Smooth muscle cell (in vitro differentiated cells): ENCODE results near the gene ACOXL. TPM values are rescaled to one million over a fixed set of nuclear protein-coding genes. Genes with fewer than 3 reads are reported as not detected.

ENCODE experiments used
- DNase-seq: peaks from one replicate; lab custom pipeline; 2025; ENCODE audit not compliant: unreplicated experiment; lab: John Stamatoyannopoulos, UW
- H2AFZ ChIP-seq: fragments of 200-600 bp; sonication (generic); 2 replicates; pipeline ENCODE4 v1.6.0; 2016; ENCODE audit warnings: antibody characterized with exemption, low read depth, mild to moderate bottlenecking
- H3F3A ChIP-seq: fragments of 200-600 bp; sonication (generic); 2 replicates; pipeline ENCODE4 v1.6.0; 2017; ENCODE audit warnings: antibody characterized with exemption, low read depth
- H3K27ac ChIP-seq: fragments of 200-600 bp; sonication (generic); 2 replicates; pipeline ENCODE4 v1.5.1; 2016; ENCODE audit warnings: low read depth, mild to moderate bottlenecking
- H3K27me3 ChIP-seq: fragments of 200-600 bp; sonication (generic); 2 replicates; pipeline ENCODE4 v1.6.1; 2016; ENCODE audit warnings: low read depth, mild to moderate bottlenecking
- H3K36me3 ChIP-seq: fragments of 200-600 bp; sonication (generic); 2 replicates; pipeline ENCODE4 v1.5.1; 2016; ENCODE audit warnings: low read depth
- H3K4me1 ChIP-seq: fragments of 200-600 bp; sonication (generic); 2 replicates; pipeline ENCODE4 v1.5.1; 2016; ENCODE audit warnings: low read depth
- H3K4me2 ChIP-seq: fragments of 200-600 bp; sonication (generic); 2 replicates; pipeline ENCODE4 v1.6.0; 2016; ENCODE audit warnings: mild to moderate bottlenecking
- H3K4me3 ChIP-seq: fragments of 200-600 bp; sonication (generic); 2 replicates; pipeline ENCODE4 v1.5.1; 2016; ENCODE audit warnings: mild to moderate bottlenecking
- H3K79me2 ChIP-seq: fragments of 200-600 bp; sonication (generic); 2 replicates; pipeline ENCODE4 v1.6.0; 2016; ENCODE audit warnings: low read depth, mild to moderate bottlenecking
- H3K9ac ChIP-seq: fragments of 200-600 bp; sonication (generic); 2 replicates; pipeline ENCODE4 v1.6.0; 2016; ENCODE audit warnings: low read depth
- H3K9me3 ChIP-seq: fragments of 200-600 bp; sonication (generic); replicated peaks from 2 replicates; pipeline ENCODE4 v1.5.1; 2016; ENCODE audit warnings: low read depth
- H4K20me1 ChIP-seq: fragments of 200-600 bp; sonication (generic); 2 replicates; pipeline ENCODE4 v1.6.0; 2016; ENCODE audit warnings: low read depth
- WGBS: methylation state at CpG from one replicate; pipeline ENCODE4 v1.1.7; 2016; ENCODE audit warnings: low lambda C conversion rate; 5-methylcytosine and 5-hydroxymethylcytosine counted together
- polyA plus RNA-seq: library from polyadenylated mRNA; unstranded; fragments of >200 nt; fragmentation: Nextera tagmentation; extraction: Ambion mirVana; gene quantifications from 2 replicates; pipeline ENCODE4 v1.2.1, GENCODE V29; 2016
- total RNA-seq: library from RNA; depleted of rRNA; stranded (reverse); fragments of >200 nt; gene quantifications from 2 replicates; pipeline ENCODE4 v1.2.3, GENCODE V29; 2014
- TF ChIP-seq, protein P1 (sequence below): fragments of 200-600 bp; sonication (generic); IDR thresholded peaks from 2 replicates; pipeline ENCODE4 v1.5.1; 2017; ENCODE audit warnings: borderline replicate concordance, mild to moderate bottlenecking, antibody characterized with exemption; ENCODE audit not compliant: insufficient read depth, poor library complexity, severe bottlenecking

Gene ACOXL
- total and polyA plus RNA-seq, 2 experiments from 2014 or later, result not detected

GRCh38 chr2:110716959-110717645 lies 15.3 kb upstream of the ACOXL start:
- no peaks in the 10 kb centered on the region for H4K20me1 ChIP-seq
- H2AFZ ChIP-seq, result no peak overlapping the region
- TF ChIP-seq, protein P1, sequence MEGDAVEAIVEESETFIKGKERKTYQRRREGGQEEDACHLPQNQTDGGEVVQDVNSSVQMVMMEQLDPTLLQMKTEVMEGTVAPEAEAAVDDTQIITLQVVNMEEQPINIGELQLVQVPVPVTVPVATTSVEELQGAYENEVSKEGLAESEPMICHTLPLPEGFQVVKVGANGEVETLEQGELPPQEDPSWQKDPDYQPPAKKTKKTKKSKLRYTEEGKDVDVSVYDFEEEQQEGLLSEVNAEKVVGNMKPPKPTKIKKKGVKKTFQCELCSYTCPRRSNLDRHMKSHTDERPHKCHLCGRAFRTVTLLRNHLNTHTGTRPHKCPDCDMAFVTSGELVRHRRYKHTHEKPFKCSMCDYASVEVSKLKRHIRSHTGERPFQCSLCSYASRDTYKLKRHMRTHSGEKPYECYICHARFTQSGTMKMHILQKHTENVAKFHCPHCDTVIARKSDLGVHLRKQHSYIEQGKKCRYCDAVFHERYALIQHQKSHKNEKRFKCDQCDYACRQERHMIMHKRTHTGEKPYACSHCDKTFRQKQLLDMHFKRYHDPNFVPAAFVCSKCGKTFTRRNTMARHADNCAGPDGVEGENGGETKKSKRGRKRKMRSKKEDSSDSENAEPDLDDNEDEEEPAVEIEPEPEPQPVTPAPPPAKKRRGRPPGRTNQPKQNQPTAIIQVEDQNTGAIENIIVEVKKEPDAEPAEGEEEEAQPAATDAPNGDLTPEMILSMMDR, result no peak
- no peak overlapping the region for H3K4me3 ChIP-seq
- no peaks in the 10 kb centered on the region for H3K79me2 ChIP-seq
- no peaks in the 10 kb centered on the region for H3K4me1 ChIP-seq
- H3F3A ChIP-seq, result no peaks in the 10 kb centered on the region
- no peaks in the 10 kb centered on the region for H3K27me3 ChIP-seq
- no peak for DNase-seq
- H3K36me3 ChIP-seq, result no peaks in the 10 kb centered on the region
- no peak overlapping the region for H3K9ac ChIP-seq
- no peaks in the 10 kb centered on the region for H3K9me3 ChIP-seq
- no peak overlapping the region for H3K27ac ChIP-seq
- H3K4me2 ChIP-seq, result no peak overlapping the region
- 87% methylated on average over 3 of the region's 3 CpGs for WGBS

- WGBS, result 77% methylated on average over 4 of the region's 4 CpGs
- Histone ChIP-seq H3K27ac (no peak overlapping the region), H3K4me1 (no peaks in the 10 kb centered on the region), H3K27me3 (no peaks in the 10 kb centered on the region), H3K79me2 (no peaks in the 10 kb centered on the region), H2AFZ (no peak overlapping the region), H3K36me3 (no peaks in the 10 kb centered on the region), H3K9me3 (no peaks in the 10 kb centered on the region), H3K4me3 (no peak overlapping the region), H3K9ac (no peak overlapping the region), H3K4me2 (no peak overlapping the region), H4K20me1 (no peaks in the 10 kb centered on the region), H3F3A (no peaks in the 10 kb centered on the region)
- TF ChIP-seq, protein P1, result no peak
- no peak for DNase-seq
Observed at GRCh38 chr2:110717734-110718133, 14.6 kb upstream of the ACOXL start.

DNA sequence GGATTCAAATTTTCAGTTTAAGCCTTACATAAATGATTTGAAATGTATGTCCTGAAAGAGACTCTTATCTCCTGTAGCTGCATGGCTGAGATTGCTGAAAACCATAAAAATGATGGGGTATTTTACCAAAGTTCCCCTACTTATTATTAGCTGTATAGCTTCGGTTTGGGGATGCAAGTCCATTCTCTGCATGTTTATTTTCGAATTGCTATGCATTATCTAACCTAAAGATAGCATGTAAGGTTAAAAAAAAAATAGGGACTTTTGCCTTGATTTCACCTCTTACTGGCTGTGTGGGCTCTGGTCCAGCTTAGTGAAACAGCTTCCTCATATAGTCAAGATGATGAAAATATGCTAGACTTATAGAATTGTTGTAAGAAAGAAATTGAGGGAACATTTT lies 14.0 kb upstream of the ACOXL start:
- no peak overlapping the region for H2AFZ ChIP-seq
- no peak overlapping the region for H3K4me2 ChIP-seq
- no peak overlapping the region for H3K4me3 ChIP-seq
- no peaks in the 10 kb centered on the region for H3K4me1 ChIP-seq
- peaks cover 1% of the 10 kb centered on the region for H3K27me3 ChIP-seq
- TF ChIP-seq, protein P1, result no peak
- H3F3A ChIP-seq, result no peaks in the 10 kb centered on the region
- H3K9me3 ChIP-seq, result no peaks in the 10 kb centered on the region
- H4K20me1 ChIP-seq, result no peaks in the 10 kb centered on the region
- no peak overlapping the region for H3K27ac ChIP-seq
- no peak for DNase-seq
- no peaks in the 10 kb centered on the region for H3K79me2 ChIP-seq
- no peak overlapping the region for H3K9ac ChIP-seq
- WGBS, result 79% methylated on average over 2 of the region's 2 CpGs
- H3K36me3 ChIP-seq, result no peaks in the 10 kb centered on the region

GRCh38 chr2:110718990-110719389 lies 13.4 kb upstream of the ACOXL start:
- Histone ChIP-seq H3K9ac (no peak overlapping the region), H3K4me1 (no peaks in the 10 kb centered on the region), H3K27ac (no peak overlapping the region), H3K36me3 (no peaks in the 10 kb centered on the region), H2AFZ (no peak overlapping the region), H3K4me3 (no peak overlapping the region), H3F3A (no peaks in the 10 kb centered on the region), H3K79me2 (no peaks in the 10 kb centered on the region), H3K27me3 (peaks cover 7% of the 10 kb centered on the region), H3K4me2 (no peak overlapping the region), H3K9me3 (no peaks in the 10 kb centered on the region), H4K20me1 (no peaks in the 10 kb centered on the region)
- WGBS, result 66% methylated on average over 2 of the region's 2 CpGs
- no peak for DNase-seq
- TF ChIP-seq, protein P1, result no peak
